Fibroblast of lung (primary cell): Measurements from ENCODE around the gene ULK2. TPM values are rescaled to one million over a fixed set of nuclear protein-coding genes. Genes with fewer than 3 reads are reported as not detected.

Source experiments
- DNase-seq, 2 donors: peaks; one replicate each; pipeline versions ENCODE4 v3.0.0 to v3.0.0-alpha.2; 2010; ENCODE audit warnings: low read depth in 2 of 2
- H2AFZ ChIP-seq: 2 replicates; pipeline ENCODE4 v1.5.1; 2012; ENCODE audit warnings: low read length, control low read depth, inconsistent platforms
- H3K27ac ChIP-seq: 2 replicates; pipeline ENCODE4 v1.5.1; 2011; ENCODE audit warnings: low read length, control low read depth; ENCODE audit not compliant: insufficient read depth
- H3K27me3 ChIP-seq: 2 replicates; pipeline ENCODE4 v1.5.1; 2011; ENCODE audit warnings: mild to moderate bottlenecking, low read length; ENCODE audit not compliant: control insufficient read depth, insufficient read depth
- H3K36me3 ChIP-seq: 2 replicates; pipeline ENCODE4 v1.5.1; 2011; ENCODE audit warnings: low read length; ENCODE audit not compliant: control insufficient read depth, insufficient read depth
- H3K4me1 ChIP-seq: 2 replicates; pipeline ENCODE4 v1.5.1; 2011; ENCODE audit warnings: low read length; ENCODE audit not compliant: control insufficient read depth, insufficient read depth; ENCODE audit errors: extremely low read depth
- H3K4me2 ChIP-seq: 2 replicates; pipeline ENCODE4 v1.5.1; 2011; ENCODE audit warnings: low read length, control low read depth; ENCODE audit not compliant: insufficient read depth; ENCODE audit errors: extremely low read depth
- H3K4me3 ChIP-seq, 4 experiments: fragments of 200-600 bp in 1 of 4; sonication (generic) in 1 of 4; replicated peaks in 1 of 4; 2 replicates each; pipeline ENCODE4 v1.5.1; 2011 to 2016; ENCODE audit warnings: low read length in 4 of 4, low read depth in 3 of 4, mild to moderate bottlenecking in 3 of 4, control low read depth in 2 of 4, inconsistent platforms in 1 of 4, mixed read lengths in 1 of 4; ENCODE audit not compliant: insufficient read depth in 1 of 4; ENCODE audit errors: control extremely low read depth in 1 of 4
- H3K79me2 ChIP-seq: 2 replicates; pipeline ENCODE4 v1.5.1; 2012; ENCODE audit warnings: mild to moderate bottlenecking, low read length, inconsistent platforms; ENCODE audit not compliant: control insufficient read depth, insufficient read depth
- H3K9ac ChIP-seq: 2 replicates; pipeline ENCODE4 v1.5.1; 2011; ENCODE audit warnings: mild to moderate bottlenecking, low read length, control low read depth; ENCODE audit not compliant: insufficient read depth
- H3K9me3 ChIP-seq: 2 replicates; pipeline ENCODE4 v1.5.1; 2012; ENCODE audit warnings: low read depth, low read length; ENCODE audit not compliant: control insufficient read depth, insufficient read depth
- H4K20me1 ChIP-seq: 2 replicates; pipeline ENCODE4 v1.5.1; 2011; ENCODE audit warnings: low read length; ENCODE audit not compliant: control insufficient read depth, insufficient read depth; ENCODE audit errors: extremely low read depth
- CTCF ChIP-seq, 2 donors: IDR thresholded peaks in 1 of 2; conservative IDR thresholded peaks in 1 of 2; 1 replicate in 1 of 2; 2 replicates in 1 of 2; pipeline ENCODE4 v1.5.1; 2011 to 2012; ENCODE audit warnings: low read length in 2 of 2, control low read depth in 1 of 2, inconsistent platforms in 1 of 2, low read depth in 1 of 2, mild to moderate bottlenecking in 1 of 2
- EZH2 ChIP-seq: IDR thresholded peaks from 2 replicates; pipeline ENCODE4 v1.5.1; 2012; ENCODE audit warnings: low read length, control low read depth, mild to moderate bottlenecking; ENCODE audit errors: missing control alignments
- polyA plus RNA-seq, 2 donors: library from polyadenylated mRNA; depleted of rRNA in 1 of 2; stranded (reverse) in 1 of 2; unstranded in 1 of 2; fragments of >200 nt; gene quantifications; 2 replicates each; pipeline ENCODE4 v1.2.1, GENCODE V29; 2011 to 2012; ENCODE audit warnings: missing spikeins in 1 of 2
- total RNA-seq: library from RNA; depleted of rRNA; stranded (reverse); fragments of >200 nt; gene quantifications from 2 replicates; pipeline ENCODE4 v1.2.1, GENCODE V29; 2014

The ULK2 gene
- total and polyA plus RNA-seq, 2 donors (not counting 1 experiment from before 2014, with no cell fraction given), result 20.0 to 46.1 TPM

GRCh38 chr17:19740933-19741332 is 126.8 kb downstream of the ULK2 start:
- no peaks in the 10 kb centered on the region for H3K36me3 ChIP-seq
- no peak overlapping the region for H2AFZ ChIP-seq
- H3K4me1 ChIP-seq, result no peaks in the 10 kb centered on the region
- no peak overlapping the region for H3K27ac ChIP-seq
- H4K20me1 ChIP-seq, result no peaks in the 10 kb centered on the region
- TF ChIP-seq CTCF (conservative IDR thresholded peaks at IDR 0.05 in 1 of 2, IDR thresholded peaks at IDR 0.05 in 1 of 2; ENCODE audit: low read depth in 1 of 2, low read length in 2 of 2), result no peak
- TF ChIP-seq EZH2, result no peak
- no peak for DNase-seq
- H3K4me2 ChIP-seq, result no peak overlapping the region
- no peaks in the 10 kb centered on the region for H3K79me2 ChIP-seq
- H3K4me3 ChIP-seq, result no peak overlapping the region
- no peaks in the 10 kb centered on the region for H3K27me3 ChIP-seq
- H3K9me3 ChIP-seq, result no peaks in the 10 kb centered on the region
- no peak overlapping the region for H3K9ac ChIP-seq

DNA sequence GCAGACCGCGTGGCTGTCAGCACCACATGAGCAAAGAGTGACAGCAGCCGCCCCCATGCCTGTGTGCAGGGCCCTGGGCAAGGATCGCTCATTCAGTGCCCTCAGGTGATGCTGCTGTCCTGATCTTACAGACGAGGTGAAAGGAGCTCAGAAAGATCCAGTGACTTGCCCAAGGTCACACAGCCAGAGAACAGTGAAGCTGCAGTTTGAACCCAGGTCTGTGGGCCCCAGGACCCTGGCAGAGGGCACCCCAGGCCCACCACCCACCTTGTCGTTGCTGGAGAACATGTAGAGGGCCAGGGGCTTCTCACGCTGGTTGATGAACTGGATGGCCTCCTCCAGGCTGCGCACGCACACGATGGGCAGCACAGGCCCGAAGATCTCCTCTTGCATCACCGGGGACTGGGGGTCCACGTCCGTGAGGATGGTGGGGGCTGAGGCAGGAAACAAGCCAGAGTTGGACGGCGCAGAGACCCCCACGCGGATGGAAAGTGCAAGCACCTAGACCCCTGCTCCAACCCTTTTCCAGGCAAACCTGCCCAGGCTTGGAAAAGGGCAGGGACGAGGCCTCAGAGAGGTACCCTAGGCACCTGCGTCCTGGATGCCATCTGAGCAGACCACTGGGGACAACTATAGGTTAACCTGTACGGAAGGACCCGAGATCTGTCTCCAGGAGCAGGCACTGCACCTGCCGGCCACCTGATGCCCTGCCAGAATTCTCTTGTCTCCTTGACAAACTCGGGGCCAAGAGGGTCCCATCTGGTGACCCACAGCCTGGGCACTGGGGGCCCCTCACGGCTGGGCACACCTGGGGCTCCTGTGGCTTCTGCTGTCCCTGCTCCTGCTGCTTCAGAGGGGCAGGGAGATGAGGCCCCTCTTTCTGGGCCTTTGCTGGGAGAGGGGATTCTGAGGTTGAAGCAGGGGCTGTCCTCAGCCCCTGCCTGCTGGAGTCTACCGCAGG is 128.2 kb downstream of the ULK2 start:
- no peak overlapping the region for H3K4me3 ChIP-seq
- no peak overlapping the region for H3K27ac ChIP-seq
- H3K9ac ChIP-seq, result no peak overlapping the region
- no peaks in the 10 kb centered on the region for H3K9me3 ChIP-seq
- DNase-seq, result no peak
- no peaks in the 10 kb centered on the region for H3K36me3 ChIP-seq
- no peaks in the 10 kb centered on the region for H3K4me1 ChIP-seq
- no peaks in the 10 kb centered on the region for H4K20me1 ChIP-seq
- H3K27me3 ChIP-seq, result no peaks in the 10 kb centered on the region
- no peak for TF ChIP-seq EZH2
- no peak for TF ChIP-seq CTCF (conservative IDR thresholded peaks at IDR 0.05 in 1 of 2, IDR thresholded peaks at IDR 0.05 in 1 of 2; ENCODE audit: low read depth in 1 of 2, low read length in 2 of 2)
- H3K4me2 ChIP-seq, result no peak overlapping the region
- no peak overlapping the region for H2AFZ ChIP-seq
- H3K79me2 ChIP-seq, result no peaks in the 10 kb centered on the region

DNA sequence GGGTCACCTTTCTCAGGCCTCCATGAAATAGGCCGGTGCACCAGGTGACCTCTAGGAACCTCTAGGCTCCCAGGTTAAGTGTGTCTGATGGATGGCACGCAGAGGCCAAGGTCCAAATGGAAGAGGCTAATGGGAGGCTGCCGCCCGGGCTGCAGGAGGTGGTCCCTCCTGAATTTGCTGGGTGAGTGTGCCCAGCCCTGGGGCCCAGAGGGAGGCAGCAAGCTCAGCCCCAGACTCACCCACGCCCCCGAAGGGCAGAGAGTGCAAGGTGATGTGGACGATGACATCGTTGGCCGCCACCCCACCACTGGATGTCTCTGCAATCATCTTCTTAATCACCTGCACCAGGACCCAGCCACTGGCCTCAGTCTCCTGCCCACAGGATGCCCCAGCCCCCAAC is 129.0 kb downstream of the ULK2 start:
- TF ChIP-seq EZH2, result no peak
- TF ChIP-seq CTCF (conservative IDR thresholded peaks at IDR 0.05 in 1 of 2, IDR thresholded peaks at IDR 0.05 in 1 of 2; ENCODE audit: low read depth in 1 of 2, low read length in 2 of 2), result no peak
- no peak overlapping the region for H2AFZ ChIP-seq
- no peaks in the 10 kb centered on the region for H3K9me3 ChIP-seq
- no peak for DNase-seq
- H3K79me2 ChIP-seq, result no peaks in the 10 kb centered on the region
- H3K4me3 ChIP-seq, result no peak overlapping the region
- H3K9ac ChIP-seq, result no peak overlapping the region
- no peak overlapping the region for H3K4me2 ChIP-seq
- H3K36me3 ChIP-seq, result no peaks in the 10 kb centered on the region
- no peaks in the 10 kb centered on the region for H4K20me1 ChIP-seq
- no peaks in the 10 kb centered on the region for H3K27me3 ChIP-seq
- H3K4me1 ChIP-seq, result no peaks in the 10 kb centered on the region
- no peak overlapping the region for H3K27ac ChIP-seq
